ENCODE measurements around the gene CFD. TPM values are rescaled to one million over a fixed set of nuclear protein-coding genes. Genes with fewer than 3 reads are reported as not detected.

Gene CFD
- polyA plus RNA-seq, 1 experiment = 0.77 TPM

GRCh38 chr19:827710-828321 lies 31.6 kb upstream of the CFD start, which contains the start of gene AZU1:
Gene AZU1, plus strand, starts transcription at chr19:827837. Its CDS starts 10 bp downstream, at chr19:827847.
- Histone ChIP-seq H3K27me3 (ENCODE audit: control insufficient read depth, insufficient read depth, low read length) (no peaks in the 10 kb centered on the region), H3K36me3 (ENCODE audit: control insufficient read depth, insufficient read depth, low read length) (no peaks in the 10 kb centered on the region), H3K4me3 (ENCODE audit: low read depth, low read length) (no peak within 1 kb of the TSS)
- POLR2A ChIA-PET = no interaction called here
- no peak for TF ChIP-seq CTCF (IDR thresholded peaks at IDR 0.05; ENCODE audit: insufficient read depth, low read depth, low read length)
- CTCF ChIA-PET = interaction anchor here (0.8 to 1.0 kb wide), 2 partner anchors 11 to 29 kb away, joined by 3 to 4 read pairs; no protein-coding TSS in a partner anchor
- no peak for DNase-seq (ENCODE audit: low read depth)

GRCh38 chr19:829129-829758 lies 30.2 kb upstream of the CFD start:
- POLR2A ChIA-PET = no interaction called here

GRCh38 chr19:831407-832369 lies 27.8 kb upstream of the CFD start:
- no peak for TF ChIP-seq CTCF (IDR thresholded peaks at IDR 0.05; ENCODE audit: insufficient read depth, low read depth, low read length)
- Histone ChIP-seq H3K4me3 (ENCODE audit: low read depth, low read length) (no peak overlapping the region), H3K36me3 (ENCODE audit: control insufficient read depth, insufficient read depth, low read length) (no peaks in the 10 kb centered on the region), H3K27me3 (ENCODE audit: control insufficient read depth, insufficient read depth, low read length) (no peaks in the 10 kb centered on the region)
- no peak for DNase-seq (ENCODE audit: low read depth)
- CTCF ChIA-PET = no interaction called here
- POLR2A ChIA-PET = no interaction called here

More at GRCh38 chr19:829129-829758, 30.2 kb upstream of the CFD start:
- CTCF ChIA-PET = no interaction called here
- Histone ChIP-seq H3K4me3 (ENCODE audit: low read depth, low read length) (no peak overlapping the region), H3K27me3 (ENCODE audit: control insufficient read depth, insufficient read depth, low read length) (no peaks in the 10 kb centered on the region), H3K36me3 (ENCODE audit: control insufficient read depth, insufficient read depth, low read length) (no peaks in the 10 kb centered on the region)
- DNase-seq (ENCODE audit: low read depth) = no peak
- TF ChIP-seq CTCF (IDR thresholded peaks at IDR 0.05; ENCODE audit: insufficient read depth, low read depth, low read length) = no peak

- no peak for TF ChIP-seq CTCF (IDR thresholded peaks at IDR 0.05; ENCODE audit: insufficient read depth, low read depth, low read length)
- Histone ChIP-seq H3K4me3 (ENCODE audit: low read depth, low read length) (no peak overlapping the region), H3K27me3 (ENCODE audit: control insufficient read depth, insufficient read depth, low read length) (peaks cover 3% of the 10 kb centered on the region; the same call in 1 of the 2 replicates), H3K36me3 (ENCODE audit: control insufficient read depth, insufficient read depth, low read length) (no peaks in the 10 kb centered on the region)
- ChIA-PET CTCF (interaction anchor here (0.6 to 1.3 kb wide), 2 partner anchors 9 to 22 kb away, joined by 3 read pairs; no protein-coding TSS in a partner anchor), POLR2A (no interaction called here)
- no peak for DNase-seq (ENCODE audit: low read depth)
Measured at GRCh38 chr19:834216-834615, 25.2 kb upstream of the CFD start.
